NCI-H146 treated with DMSO at 0.1 percent for 48 hours (cell line): Measurements from ENCODE around the gene ENSA.
"Not testable (repeated sequence)": the region's sequence is repeated elsewhere in the genome, so short reads cannot be mapped to it uniquely, and the experiment has no call there.

Source experiments
- DNase-seq: peaks from one replicate; lab custom pipeline; 2025; ENCODE audit not compliant: unreplicated experiment; lab: John Stamatoyannopoulos, UW

The ENSA gene

GRCh38 chr1:150581962-150582361, 47.5 kb downstream of the ENSA start:
- not testable (repeated sequence) for DNase-seq

GRCh38 chr1:150581437-150581836, 48.0 kb downstream of the ENSA start:
- DNase-seq, result not testable (repeated sequence)

GRCh38 chr1:150580966-150581365, 48.4 kb downstream of the ENSA start:
- DNase-seq, result not testable (repeated sequence)

DNA sequence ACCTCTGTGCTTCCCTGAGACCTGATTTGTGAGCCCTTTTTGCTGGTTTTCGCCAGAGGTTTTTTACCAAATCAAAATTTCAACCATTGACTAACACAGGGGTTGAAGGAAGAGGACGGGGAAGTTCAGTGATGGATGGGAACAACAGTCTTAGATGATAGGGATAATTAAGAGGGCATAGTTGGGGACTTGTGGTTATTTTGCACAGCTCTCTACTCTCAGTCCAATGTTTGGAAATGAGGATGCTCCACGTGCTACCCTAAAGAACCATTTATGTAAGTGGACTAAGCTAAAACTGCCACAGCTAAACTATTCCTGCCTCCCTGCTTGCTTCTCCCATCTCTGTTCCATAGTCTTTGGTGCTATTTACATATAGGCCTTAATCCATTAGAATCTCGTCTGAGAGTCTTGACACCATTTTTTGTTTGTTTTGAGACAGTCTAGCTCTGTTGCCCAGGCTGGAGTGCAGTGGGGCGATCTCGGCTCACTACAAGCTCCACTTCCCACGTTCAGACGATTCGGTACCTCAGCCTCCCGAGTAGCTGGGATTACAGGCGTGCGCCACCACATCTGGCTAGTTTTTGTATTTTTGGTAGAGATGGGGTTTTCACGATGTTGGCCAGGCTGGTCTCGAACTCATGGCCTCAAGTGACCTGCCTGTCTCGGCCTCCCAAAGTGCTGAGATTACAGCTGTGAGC, 49.3 kb downstream of the ENSA start:
- no peak for DNase-seq

- peak; percentile 88 for DNase-seq
These were observed 50.1 kb downstream of the ENSA start, which contains the start of gene MCL1 for GRCh38 chr1:150579110-150579944. Gene MCL1, minus strand, starts transcription at chr1:150579610. Its CDS starts 80 bp downstream, at chr1:150579530.

- DNase-seq, result peak; percentile 32
These were observed 50.9 kb downstream of the ENSA start for GRCh38 chr1:150578272-150579109.

DNA sequence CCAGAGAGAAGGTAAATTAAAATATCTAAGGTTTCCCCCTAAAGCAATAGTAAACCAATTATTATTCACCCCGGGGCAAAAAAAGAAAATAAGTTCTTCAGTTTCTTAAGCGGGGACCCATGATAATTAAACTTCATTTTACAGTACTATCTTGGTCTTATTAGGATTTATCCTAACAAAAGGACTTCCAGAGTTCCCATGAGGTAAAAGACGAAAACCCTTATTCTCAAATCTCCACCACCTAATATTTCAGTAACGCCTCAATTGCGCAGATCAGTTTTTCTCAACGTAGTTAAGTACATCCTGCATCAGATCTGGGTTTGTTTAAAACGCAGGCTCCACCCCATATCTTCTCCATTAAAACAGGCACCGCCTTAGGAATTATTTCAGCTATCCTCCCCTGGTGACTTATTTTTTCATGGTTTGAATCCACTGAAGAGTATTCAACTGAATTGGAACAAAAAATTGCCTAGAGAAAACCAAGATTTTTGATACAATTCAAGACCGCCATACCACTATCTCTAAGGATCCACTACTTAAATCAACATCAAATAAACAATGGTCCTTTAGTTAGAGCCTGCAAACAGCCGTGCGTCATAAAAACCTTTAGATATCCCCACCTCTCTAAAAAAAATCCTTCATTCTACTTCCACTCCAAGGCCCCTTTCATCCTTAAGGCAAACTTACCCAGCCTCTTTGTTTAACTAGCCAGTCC, 51.7 kb downstream of the ENSA start:
- DNase-seq, result no peak

- DNase-seq, result no peak
These were observed 52.4 kb downstream of the ENSA start for GRCh38 chr1:150576794-150577556.

- no peak for DNase-seq
These were observed 53.1 kb downstream of the ENSA start for GRCh38 chr1:150576367-150576711.

- peak; percentile 56 for DNase-seq
These were observed 53.7 kb downstream of the ENSA start for GRCh38 chr1:150575518-150576366.

DNA sequence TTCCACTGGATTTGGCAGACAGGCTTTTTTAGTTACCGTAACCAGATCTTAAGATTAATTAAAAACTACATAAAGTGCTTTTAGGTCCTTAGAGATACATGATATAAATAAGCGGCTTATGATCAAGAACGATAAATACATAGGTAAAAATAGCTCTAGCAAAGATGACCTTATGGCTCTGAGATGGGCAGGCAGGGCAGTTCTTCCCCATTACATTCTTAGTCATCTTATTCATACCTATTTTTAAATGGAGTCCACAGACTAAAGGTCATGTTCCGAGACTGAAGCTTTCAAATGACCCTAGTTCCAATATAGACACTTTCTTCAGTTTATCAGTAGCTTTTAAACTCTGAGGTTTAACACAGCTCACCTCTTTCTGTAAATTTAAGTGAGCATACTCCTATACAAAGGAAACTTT, 54.3 kb downstream of the ENSA start:
- DNase-seq, result no peak

DNA sequence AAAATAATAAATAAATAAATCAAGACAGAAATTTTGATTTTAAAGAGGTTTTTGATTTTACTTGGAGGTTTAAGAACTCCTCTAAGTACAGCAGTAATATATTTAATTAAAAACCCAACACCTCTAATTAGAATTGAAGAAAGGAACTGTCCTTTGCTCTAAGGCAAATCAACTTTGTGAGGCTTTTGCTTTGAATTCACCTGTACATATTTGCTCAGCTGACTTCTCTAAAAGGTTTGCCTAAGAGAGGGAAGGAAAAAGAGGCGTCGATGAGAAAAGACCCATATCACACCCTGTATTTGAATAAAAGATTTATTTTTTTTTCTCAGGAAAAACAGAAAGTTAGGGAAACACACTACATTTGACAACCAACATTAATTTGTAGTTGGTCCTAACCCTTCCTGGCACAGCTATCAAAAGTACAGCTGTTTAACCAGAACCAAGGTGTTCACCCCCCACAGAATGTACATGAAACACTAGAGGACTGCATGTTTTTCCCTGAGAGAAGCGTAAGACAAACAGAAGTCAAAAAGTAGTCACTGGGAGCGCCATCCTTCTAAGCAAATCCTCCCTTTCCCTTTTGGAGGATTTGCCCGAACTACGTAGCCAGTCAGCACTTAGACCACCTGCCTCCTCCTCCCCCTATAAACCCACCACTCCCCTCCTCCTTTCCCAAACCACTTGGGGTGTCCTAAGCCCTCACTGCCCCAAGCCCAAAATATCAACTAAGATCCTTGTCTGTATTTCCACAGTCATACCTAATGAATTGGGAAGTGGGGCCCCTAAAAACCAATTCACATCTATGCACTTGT, 54.9 kb downstream of the ENSA start:
- no peak for DNase-seq

- not testable (repeated sequence) for DNase-seq
These were observed 55.8 kb downstream of the ENSA start for GRCh38 chr1:150573648-150574071.

- DNase-seq, result no peak
These were observed 56.3 kb downstream of the ENSA start for GRCh38 chr1:150572918-150573647.
